Renal cortical epithelial cell (primary cell): ENCODE data around the gene GEMIN5. TPM values are rescaled to one million over a fixed set of nuclear protein-coding genes. Genes with fewer than 3 reads are reported as not detected.

Experiments
- DNase-seq: peaks from one replicate; pipeline ENCODE4 v3.0.0-alpha.2; 2011; ENCODE audit warnings: low read depth
- total RNA-seq: library from RNA; depleted of rRNA; stranded (reverse); fragments of >200 nt; gene quantifications from 2 replicates; pipeline ENCODE4 v1.2.3, GENCODE V29; 2014

Gene GEMIN5
- total RNA-seq, 1 donor from 2014 or later, result 21.5 TPM

GRCh38 chr5:154892369-154892771 is 45.6 kb downstream of the GEMIN5 start:
- DNase-seq, result no peak

- DNase-seq, result no peak
Measured at GRCh38 chr5:154885439-154885838, 52.6 kb downstream of the GEMIN5 start.

GRCh38 chr5:154884424-154884823 is 53.6 kb downstream of the GEMIN5 start:
- no peak for DNase-seq

DNA sequence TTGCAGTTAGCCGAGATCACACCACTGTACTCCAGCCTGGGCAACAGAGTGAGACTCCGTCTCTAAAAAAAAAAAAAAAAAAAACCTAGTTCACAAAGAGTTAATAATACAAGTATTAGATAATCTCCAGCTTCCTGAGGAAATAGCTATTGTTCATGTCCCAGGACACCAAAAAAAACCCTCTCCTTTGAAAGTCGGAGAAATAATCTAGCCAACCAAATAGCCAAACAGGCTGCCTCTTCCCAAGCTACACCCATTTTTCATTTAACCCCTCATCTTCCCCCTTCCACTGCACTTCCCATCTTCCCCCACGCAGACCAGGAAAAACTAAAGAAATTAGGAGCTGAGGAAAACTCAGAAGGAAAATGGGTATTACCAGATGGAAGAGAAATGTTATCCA is 56.0 kb downstream of the GEMIN5 start:
- no peak for DNase-seq

- no peak for DNase-seq
Measured at GRCh38 chr5:154878642-154879335, 59.2 kb downstream of the GEMIN5 start.

- DNase-seq, result no peak
Measured at GRCh38 chr5:154873791-154874331, 64.2 kb downstream of the GEMIN5 start.

DNA sequence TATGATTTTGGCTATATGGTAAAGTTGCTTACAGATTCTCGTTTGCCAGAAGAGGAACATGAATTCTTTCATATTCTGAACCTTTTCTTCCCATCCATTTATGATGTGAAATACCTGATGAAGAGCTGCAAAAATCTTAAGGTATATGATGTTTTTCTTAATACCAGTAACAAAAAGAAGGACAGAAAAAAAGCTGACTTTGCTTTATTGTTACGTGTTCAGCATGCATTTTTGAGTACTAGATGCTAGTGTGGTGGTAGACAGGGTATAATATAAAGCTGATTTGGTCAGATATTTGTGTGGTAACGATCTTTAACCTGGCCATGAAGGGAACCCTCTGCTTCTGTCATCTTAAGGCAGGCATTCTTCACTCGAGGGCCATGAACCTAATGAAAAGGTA is 66.3 kb downstream of the GEMIN5 start:
- DNase-seq, result no peak

DNA sequence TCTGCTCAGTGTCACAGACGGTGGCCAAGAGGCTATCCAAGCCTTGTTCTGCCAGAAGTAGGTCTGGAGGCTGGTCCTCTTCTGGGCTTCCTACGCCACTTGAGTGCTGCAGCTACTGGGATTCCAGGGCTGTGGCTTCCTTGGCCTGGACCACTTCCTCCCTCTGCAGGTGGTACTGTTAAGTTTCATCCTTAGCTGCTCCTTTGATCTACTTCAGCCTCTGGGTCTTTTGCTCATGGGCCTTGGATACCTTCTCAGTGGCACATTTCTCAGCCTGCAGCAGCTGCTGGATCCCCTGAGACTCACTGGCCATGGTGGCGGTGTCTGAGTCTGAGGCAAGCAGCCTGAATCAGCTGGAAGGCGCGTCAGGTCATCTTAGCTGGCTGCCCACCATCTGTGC is 69.3 kb downstream of the GEMIN5 start:
- DNase-seq, result no peak

- no peak for DNase-seq
Measured at GRCh38 chr5:154866841-154867240, 71.2 kb downstream of the GEMIN5 start.

- no peak for DNase-seq
Measured at GRCh38 chr5:154865466-154866184, 72.4 kb downstream of the GEMIN5 start.

GRCh38 chr5:154863291-154864080 is 74.5 kb downstream of the GEMIN5 start:
- DNase-seq, result no peak

- DNase-seq, result no peak
Measured at GRCh38 chr5:154862766-154863165, 75.2 kb downstream of the GEMIN5 start.

DNA sequence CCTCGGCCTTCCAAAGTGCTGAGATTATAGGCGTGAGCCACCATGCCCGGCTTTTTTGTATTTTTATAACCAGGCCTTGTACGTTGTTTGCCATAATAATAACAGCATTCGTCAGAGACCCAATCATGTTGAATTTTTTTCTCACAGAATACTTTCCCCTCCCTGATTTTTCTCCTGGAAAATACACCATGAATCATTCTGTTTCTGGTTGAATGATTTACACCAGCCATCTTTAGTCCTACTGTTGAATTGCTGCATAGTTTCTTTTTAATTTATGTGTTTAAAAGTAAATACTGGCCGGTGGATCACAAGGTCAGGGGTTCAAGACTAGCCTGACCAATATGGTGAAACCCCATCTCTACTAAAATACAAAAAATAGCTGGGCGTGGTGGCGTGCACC is 76.1 kb downstream of the GEMIN5 start:
- peak; percentile 72 for DNase-seq

DNA sequence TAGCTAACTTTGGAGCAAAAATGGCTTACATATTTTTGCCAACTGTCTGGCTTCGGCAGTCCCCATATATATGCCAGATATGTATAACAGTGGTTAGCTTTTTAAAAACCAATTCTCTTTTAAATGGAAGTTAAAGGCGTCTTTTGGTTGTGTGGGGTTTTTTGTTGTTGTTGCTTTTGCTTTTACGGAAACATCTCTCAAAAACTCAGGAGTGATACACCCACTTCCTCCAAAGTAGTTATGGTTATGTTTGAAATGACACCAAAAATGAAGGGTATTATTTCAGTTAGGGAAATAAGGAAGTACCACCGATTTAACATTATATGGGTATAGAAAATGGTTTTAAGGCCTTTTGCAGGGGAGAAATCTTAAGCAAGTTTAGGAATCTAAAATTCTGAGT is 77.2 kb downstream of the GEMIN5 start:
- no peak for DNase-seq

GRCh38 chr5:154860123-154860522 is 77.9 kb downstream of the GEMIN5 start:
- DNase-seq, result peak; percentile 58

- no peak for DNase-seq
Measured at GRCh38 chr5:154858972-154859871, 78.8 kb downstream of the GEMIN5 start.

GRCh38 chr5:154858297-154858971 is 79.6 kb downstream of the GEMIN5 start, which contains the start of gene CNOT8:
Gene CNOT8, plus strand, starts transcription at chr5:154858627. Its CDS starts 4,652 bp downstream, at chr5:154863279.
- peak; percentile 90 for DNase-seq

- peak; percentile 90 for DNase-seq
Measured at GRCh38 chr5:154857530-154858296, 80.3 kb downstream of the GEMIN5 start.

GRCh38 chr5:154851351-154851750 is 86.7 kb downstream of the GEMIN5 start:
- no peak for DNase-seq
